ENCODE results near the gene FAM186B.
A peak's percentile ranks its signal among the peaks of the same experiment; 100 is the strongest.

FAM186B gene

GRCh38 chr12:49567302-49567610 lies 38.2 kb downstream of the FAM186B start:
- peak; percentile 13; the same call in 2 of the 3 replicates for ATAC-seq (ENCODE audit: insufficient read depth, low read depth)
- Histone ChIP-seq H3K4me1 (ENCODE audit: insufficient read depth, low read length) (peaks cover 49% of the 10 kb centered on the region), H3K4me2 (ENCODE audit: insufficient read depth, low read length) (peak overlapping the region; percentile 90), H4K20me1 (ENCODE audit: insufficient read depth, low read length) (peaks cover 15% of the 10 kb centered on the region), H3K36me3 (ENCODE audit: insufficient read depth, low read length) (peaks cover 43% of the 10 kb centered on the region), H3K9ac (ENCODE audit: low read depth, low read length) (peak overlapping the region; percentile 91), H3K4me3 (ENCODE audit: low read depth in 1 of 2, low read length in 2 of 2) (peak overlapping the region; percentile 71 to 99), H2AFZ (ENCODE audit: low read depth, low read length) (peak overlapping the region; percentile 100), H3K79me2 (ENCODE audit: insufficient read depth, low read length) (peaks cover 62% of the 10 kb centered on the region), H3K27ac (ENCODE audit: low read length) (peak overlapping the region; percentile 97), H3K27me3 (ENCODE audit: insufficient read depth, low read length, poor library complexity) (no peaks in the 10 kb centered on the region), H3K9me3 (ENCODE audit: insufficient read depth, low read length, severe bottlenecking) (no peaks in the 10 kb centered on the region)
- DNase-seq = no peak
- TF ChIP-seq EZH2 (IDR thresholded peaks at IDR 0.05; ENCODE audit: borderline replicate concordance, low read depth, low read length, severe bottlenecking) = no peak
- TF ChIP-seq CTCF (IDR thresholded peaks at IDR 0.05; ENCODE audit: borderline replicate concordance, extremely low read depth, low read length, poor library complexity, severe bottlenecking) = no peak

- Histone ChIP-seq H3K4me3 (ENCODE audit: low read depth in 1 of 2, low read length in 2 of 2) (peak overlapping the region in 1 of 2 experiments; percentile 99; a peak in 2 of 4 replicates), H4K20me1 (ENCODE audit: insufficient read depth, low read length) (peaks cover 15% of the 10 kb centered on the region), H3K27me3 (ENCODE audit: insufficient read depth, low read length, poor library complexity) (no peaks in the 10 kb centered on the region), H3K36me3 (ENCODE audit: insufficient read depth, low read length) (peaks cover 51% of the 10 kb centered on the region), H3K9me3 (ENCODE audit: insufficient read depth, low read length, severe bottlenecking) (no peaks in the 10 kb centered on the region), H3K9ac (ENCODE audit: low read depth, low read length) (peak overlapping the region; percentile 91), H3K4me1 (ENCODE audit: insufficient read depth, low read length) (peaks cover 45% of the 10 kb centered on the region), H3K4me2 (ENCODE audit: insufficient read depth, low read length) (peak overlapping the region; percentile 90), H3K27ac (ENCODE audit: low read length) (no peak overlapping the region), H2AFZ (ENCODE audit: low read depth, low read length) (no peak overlapping the region), H3K79me2 (ENCODE audit: insufficient read depth, low read length) (peaks cover 56% of the 10 kb centered on the region)
- DNase-seq = no peak
- TF ChIP-seq CTCF (IDR thresholded peaks at IDR 0.05; ENCODE audit: borderline replicate concordance, extremely low read depth, low read length, poor library complexity, severe bottlenecking) (no peak), EZH2 (IDR thresholded peaks at IDR 0.05; ENCODE audit: borderline replicate concordance, low read depth, low read length, severe bottlenecking) (no peak)
- no peak for ATAC-seq (ENCODE audit: insufficient read depth, low read depth)
These were observed 39.1 kb downstream of the FAM186B start for GRCh38 chr12:49566361-49566760.

GRCh38 chr12:49565406-49566265 lies 39.8 kb downstream of the FAM186B start:
- TF ChIP-seq EZH2 (IDR thresholded peaks at IDR 0.05; ENCODE audit: borderline replicate concordance, low read depth, low read length, severe bottlenecking) (no peak), CTCF (IDR thresholded peaks at IDR 0.05; ENCODE audit: borderline replicate concordance, extremely low read depth, low read length, poor library complexity, severe bottlenecking) (no peak)
- Histone ChIP-seq H3K4me1 (ENCODE audit: insufficient read depth, low read length) (peaks cover 40% of the 10 kb centered on the region), H3K9me3 (ENCODE audit: insufficient read depth, low read length, severe bottlenecking) (no peaks in the 10 kb centered on the region), H3K27ac (ENCODE audit: low read length) (no peak overlapping the region), H4K20me1 (ENCODE audit: insufficient read depth, low read length) (peaks cover 15% of the 10 kb centered on the region), H3K79me2 (ENCODE audit: insufficient read depth, low read length) (peaks cover 49% of the 10 kb centered on the region), H3K27me3 (ENCODE audit: insufficient read depth, low read length, poor library complexity) (no peaks in the 10 kb centered on the region), H3K4me3 (ENCODE audit: low read depth in 1 of 2, low read length in 2 of 2) (no peak overlapping the region), H3K9ac (ENCODE audit: low read depth, low read length) (no peak overlapping the region), H3K36me3 (ENCODE audit: insufficient read depth, low read length) (peaks cover 58% of the 10 kb centered on the region), H3K4me2 (ENCODE audit: insufficient read depth, low read length) (peak overlapping the region; percentile 90; the same call in 1 of the 2 replicates), H2AFZ (ENCODE audit: low read depth, low read length) (no peak overlapping the region)
- no peak for ATAC-seq (ENCODE audit: insufficient read depth, low read depth)
- DNase-seq = no peak
